ENCODE data around the gene ADAMTSL2.

DNA sequence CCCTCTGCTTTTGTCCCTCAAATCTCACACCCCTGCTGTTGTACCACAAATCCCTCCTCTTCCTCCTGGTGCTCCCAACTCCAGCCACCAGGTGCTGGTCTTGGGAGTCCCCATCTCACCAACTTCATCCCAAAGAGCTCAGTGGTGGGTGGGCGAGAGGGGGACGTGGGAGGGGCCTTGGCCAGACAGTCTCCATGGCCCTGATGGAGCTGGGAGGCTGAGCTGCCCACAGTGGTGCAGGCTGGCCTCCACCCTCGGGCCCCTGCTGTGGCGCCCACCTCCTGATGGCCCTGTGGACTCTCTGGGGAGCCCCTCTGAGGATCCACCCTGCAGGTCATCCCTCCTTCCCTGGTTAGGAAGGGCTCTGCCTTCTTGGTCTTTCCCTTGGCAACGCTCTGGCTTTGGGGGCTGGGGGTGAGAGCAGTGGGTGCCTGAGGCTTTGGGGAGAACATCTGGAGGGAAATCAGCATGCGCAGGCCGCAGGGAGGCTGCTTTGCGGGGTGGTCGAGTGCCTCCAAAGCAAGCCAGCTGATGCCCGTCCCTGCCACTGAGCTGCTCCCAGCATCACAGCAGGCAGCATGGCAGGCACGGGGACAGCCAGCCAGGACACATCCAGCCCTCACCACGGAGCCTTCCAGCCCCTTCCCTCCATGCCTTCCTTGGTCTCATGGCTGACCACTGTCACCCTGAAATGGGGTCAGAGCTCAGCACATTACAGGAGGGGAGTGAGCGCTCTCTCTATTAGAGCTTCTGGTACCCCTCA is 82.3 kb downstream of the ADAMTSL2 start:
- TF ChIP-seq, protein P1, sequence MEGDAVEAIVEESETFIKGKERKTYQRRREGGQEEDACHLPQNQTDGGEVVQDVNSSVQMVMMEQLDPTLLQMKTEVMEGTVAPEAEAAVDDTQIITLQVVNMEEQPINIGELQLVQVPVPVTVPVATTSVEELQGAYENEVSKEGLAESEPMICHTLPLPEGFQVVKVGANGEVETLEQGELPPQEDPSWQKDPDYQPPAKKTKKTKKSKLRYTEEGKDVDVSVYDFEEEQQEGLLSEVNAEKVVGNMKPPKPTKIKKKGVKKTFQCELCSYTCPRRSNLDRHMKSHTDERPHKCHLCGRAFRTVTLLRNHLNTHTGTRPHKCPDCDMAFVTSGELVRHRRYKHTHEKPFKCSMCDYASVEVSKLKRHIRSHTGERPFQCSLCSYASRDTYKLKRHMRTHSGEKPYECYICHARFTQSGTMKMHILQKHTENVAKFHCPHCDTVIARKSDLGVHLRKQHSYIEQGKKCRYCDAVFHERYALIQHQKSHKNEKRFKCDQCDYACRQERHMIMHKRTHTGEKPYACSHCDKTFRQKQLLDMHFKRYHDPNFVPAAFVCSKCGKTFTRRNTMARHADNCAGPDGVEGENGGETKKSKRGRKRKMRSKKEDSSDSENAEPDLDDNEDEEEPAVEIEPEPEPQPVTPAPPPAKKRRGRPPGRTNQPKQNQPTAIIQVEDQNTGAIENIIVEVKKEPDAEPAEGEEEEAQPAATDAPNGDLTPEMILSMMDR (conservative IDR thresholded peaks at IDR 0.05): no peak
- no peak for TF ChIP-seq ZFX (IDR thresholded peaks at IDR 0.05)
